Right atrium auricular region (tissue), 2 donors: ENCODE results near the gene MAP2. TPM values are rescaled to one million over a fixed set of nuclear protein-coding genes. Genes with fewer than 3 reads are reported as not detected.

Experiments used
- DNase-seq: peaks from one replicate; pipeline ENCODE4 v3.0.0-alpha.2; 2019; ENCODE audit warnings: low spot score
- H3K27ac ChIP-seq, 2 donors: fragments of 200-600 bp; sonication (generic); 1 replicate in 1 of 2; 2 replicates in 1 of 2; pipeline ENCODE4 v1.5.1; 2016 to 2019
- H3K27me3 ChIP-seq, 2 donors: fragments of 200-600 bp; sonication (generic); one replicate each; pipeline versions ENCODE4 v1.5.1 to v1.6.0; 2017 to 2019
- H3K36me3 ChIP-seq: fragments of 200-600 bp; sonication (generic); one replicate; pipeline ENCODE4 v1.5.1; 2016
- H3K4me1 ChIP-seq, 2 donors: fragments of 200-600 bp; sonication (generic); one replicate each; pipeline versions ENCODE4 v1.5.1 to v1.6.0; 2017 to 2019
- H3K4me3 ChIP-seq, 2 donors: fragments of 200-600 bp; sonication (generic); 1 replicate in 1 of 2; 2 replicates in 1 of 2; pipeline ENCODE4 v1.5.1; 2017 to 2019; ENCODE audit warnings: mild to moderate bottlenecking in 1 of 2, moderate library complexity in 1 of 2
- H3K9me3 ChIP-seq, 2 donors: fragments of 200-600 bp; sonication (generic); one replicate each; pipeline ENCODE4 v1.5.1; 2019
- total RNA-seq, 2 donors: library from RNA; depleted of rRNA; stranded (reverse); fragments of >200 nt; gene quantifications; one replicate each; pipeline ENCODE4 v1.1.0, GENCODE V29; 2016
- TF ChIP-seq, protein P1 (sequence below), 2 donors: fragments of 200-600 bp; sonication (generic); IDR thresholded peaks; one replicate each; pipeline ENCODE4 v1.5.1; 2019; ENCODE audit warnings: antibody characterized with exemption in 2 of 2

MAP2 gene
- total RNA-seq, 2 donors from 2014 or later: 6.5 to 6.7 TPM

DNA sequence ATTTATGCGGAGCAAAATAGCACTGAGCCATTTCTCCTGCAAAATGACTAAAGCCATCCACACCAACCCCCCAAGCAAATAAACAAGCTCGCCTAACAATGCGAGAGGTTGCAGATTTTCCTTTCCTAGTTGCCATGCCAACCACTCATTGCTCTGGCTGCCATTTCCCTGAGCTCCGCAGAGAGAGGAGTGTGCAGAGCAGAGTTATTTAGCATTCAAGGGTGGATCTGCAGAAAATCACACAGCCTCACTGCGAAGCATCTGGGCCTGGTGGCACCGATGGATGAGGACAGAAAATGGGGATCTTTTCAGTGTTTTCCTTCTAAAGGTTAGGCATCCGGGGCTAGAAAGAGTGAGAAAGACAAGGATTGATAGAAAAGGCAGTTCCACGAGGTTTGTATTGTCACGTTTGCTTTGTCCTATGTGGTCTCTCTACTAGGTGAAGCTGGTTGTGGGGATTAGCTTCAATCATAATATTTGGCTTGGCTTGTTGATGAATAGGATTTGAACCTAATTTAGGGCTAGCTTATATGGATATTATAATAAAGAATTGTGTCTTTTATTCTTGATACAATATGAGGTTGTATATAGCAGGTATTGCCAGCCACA, 237.5 kb downstream of the MAP2 start:
- no peak overlapping the region for H3K4me3 ChIP-seq
- TF ChIP-seq, protein P1, sequence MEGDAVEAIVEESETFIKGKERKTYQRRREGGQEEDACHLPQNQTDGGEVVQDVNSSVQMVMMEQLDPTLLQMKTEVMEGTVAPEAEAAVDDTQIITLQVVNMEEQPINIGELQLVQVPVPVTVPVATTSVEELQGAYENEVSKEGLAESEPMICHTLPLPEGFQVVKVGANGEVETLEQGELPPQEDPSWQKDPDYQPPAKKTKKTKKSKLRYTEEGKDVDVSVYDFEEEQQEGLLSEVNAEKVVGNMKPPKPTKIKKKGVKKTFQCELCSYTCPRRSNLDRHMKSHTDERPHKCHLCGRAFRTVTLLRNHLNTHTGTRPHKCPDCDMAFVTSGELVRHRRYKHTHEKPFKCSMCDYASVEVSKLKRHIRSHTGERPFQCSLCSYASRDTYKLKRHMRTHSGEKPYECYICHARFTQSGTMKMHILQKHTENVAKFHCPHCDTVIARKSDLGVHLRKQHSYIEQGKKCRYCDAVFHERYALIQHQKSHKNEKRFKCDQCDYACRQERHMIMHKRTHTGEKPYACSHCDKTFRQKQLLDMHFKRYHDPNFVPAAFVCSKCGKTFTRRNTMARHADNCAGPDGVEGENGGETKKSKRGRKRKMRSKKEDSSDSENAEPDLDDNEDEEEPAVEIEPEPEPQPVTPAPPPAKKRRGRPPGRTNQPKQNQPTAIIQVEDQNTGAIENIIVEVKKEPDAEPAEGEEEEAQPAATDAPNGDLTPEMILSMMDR (IDR thresholded peaks at IDR 0.05): no peak
- no peaks in the 10 kb centered on the region for H3K36me3 ChIP-seq
- H3K9me3 ChIP-seq: no peaks in the 10 kb centered on the region
- no peak for DNase-seq
- H3K4me1 ChIP-seq: no peaks in the 10 kb centered on the region
- no peak overlapping the region for H3K27ac ChIP-seq
- no peaks in the 10 kb centered on the region for H3K27me3 ChIP-seq

GRCh38 chr2:209662021-209662420, 238.2 kb downstream of the MAP2 start:
- Histone ChIP-seq H3K36me3 (no peaks in the 10 kb centered on the region), H3K27me3 (no peaks in the 10 kb centered on the region), H3K27ac (no peak overlapping the region), H3K4me3 (no peak overlapping the region), H3K4me1 (no peaks in the 10 kb centered on the region), H3K9me3 (no peaks in the 10 kb centered on the region)
- no peak for DNase-seq
- TF ChIP-seq, protein P1 (IDR thresholded peaks at IDR 0.05): no peak

GRCh38 chr2:209663139-209663538, 239.3 kb downstream of the MAP2 start:
- Histone ChIP-seq H3K36me3 (no peaks in the 10 kb centered on the region), H3K27ac (no peak overlapping the region)

DNA sequence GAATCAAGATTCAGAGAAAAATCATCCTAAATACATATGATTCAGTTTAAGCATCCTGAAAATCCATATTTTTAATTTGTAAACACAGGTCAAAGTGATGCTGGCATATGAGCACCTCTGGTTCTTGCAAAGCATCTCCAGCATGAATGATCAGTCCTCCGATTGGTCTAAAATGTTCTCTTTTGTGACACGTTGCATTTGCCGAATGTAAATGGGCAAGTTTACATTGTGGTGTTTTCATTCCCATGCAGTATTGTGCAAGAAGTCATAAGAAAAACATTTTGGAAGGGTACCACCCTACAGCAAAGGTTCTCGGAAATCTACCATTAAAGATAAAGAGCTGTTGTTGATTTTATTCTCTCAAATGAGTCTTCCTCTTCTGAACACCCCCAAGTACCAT, 239.8 kb downstream of the MAP2 start:
- H3K9me3 ChIP-seq: no peaks in the 10 kb centered on the region
- no peaks in the 10 kb centered on the region for H3K36me3 ChIP-seq
- no peaks in the 10 kb centered on the region for H3K27me3 ChIP-seq
- TF ChIP-seq, protein P1 (IDR thresholded peaks at IDR 0.05): no peak
- no peak for DNase-seq
- H3K27ac ChIP-seq: no peak overlapping the region
- H3K4me1 ChIP-seq: no peaks in the 10 kb centered on the region
- no peak overlapping the region for H3K4me3 ChIP-seq

More at GRCh38 chr2:209663139-209663538, 239.3 kb downstream of the MAP2 start:
- no peak overlapping the region for H3K4me3 ChIP-seq
- H3K27me3 ChIP-seq: no peaks in the 10 kb centered on the region
- TF ChIP-seq, protein P1 (IDR thresholded peaks at IDR 0.05): no peak
- no peaks in the 10 kb centered on the region for H3K9me3 ChIP-seq
- no peaks in the 10 kb centered on the region for H3K4me1 ChIP-seq
- DNase-seq: no peak

DNA sequence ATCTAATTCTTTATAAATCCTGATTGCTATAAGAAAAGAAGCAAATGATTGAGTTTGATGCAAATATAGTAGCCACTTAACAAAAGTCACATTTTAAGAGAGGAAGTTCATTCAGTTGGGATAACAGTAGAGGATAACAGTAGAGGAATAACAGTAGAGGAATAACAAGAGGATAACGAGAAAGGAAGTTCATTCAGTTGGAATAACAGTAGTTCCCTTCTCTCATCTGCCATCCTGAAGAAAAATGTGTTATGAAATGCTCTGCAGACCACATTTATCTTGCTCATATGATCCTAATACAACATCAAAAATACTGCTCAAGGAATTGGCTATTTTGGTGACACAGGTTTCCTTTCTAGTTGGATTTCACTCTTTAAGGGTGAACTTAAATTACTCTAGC, 242.4 kb downstream of the MAP2 start:
- Histone ChIP-seq H3K9me3 (no peaks in the 10 kb centered on the region), H3K27me3 (no peaks in the 10 kb centered on the region), H3K4me3 (no peak overlapping the region), H3K4me1 (no peaks in the 10 kb centered on the region), H3K36me3 (no peaks in the 10 kb centered on the region), H3K27ac (no peak overlapping the region)
- TF ChIP-seq, protein P1 (IDR thresholded peaks at IDR 0.05): no peak
- no peak for DNase-seq
